GM18498 (cell line): ENCODE data around the gene SELENOV.
"Not testable (repeated sequence)": the region's sequence is repeated elsewhere in the genome, so short reads cannot be mapped to it uniquely, and the experiment has no call there.

Experiments
- ATAC-seq: cut with Tn5 transposase; IDR thresholded peaks from one replicate; pipeline ENCODE4 v1.9.1; 2021; ENCODE audit warnings: mild to moderate bottlenecking, moderate library complexity; ENCODE audit not compliant: unreplicated experiment

SELENOV gene

DNA sequence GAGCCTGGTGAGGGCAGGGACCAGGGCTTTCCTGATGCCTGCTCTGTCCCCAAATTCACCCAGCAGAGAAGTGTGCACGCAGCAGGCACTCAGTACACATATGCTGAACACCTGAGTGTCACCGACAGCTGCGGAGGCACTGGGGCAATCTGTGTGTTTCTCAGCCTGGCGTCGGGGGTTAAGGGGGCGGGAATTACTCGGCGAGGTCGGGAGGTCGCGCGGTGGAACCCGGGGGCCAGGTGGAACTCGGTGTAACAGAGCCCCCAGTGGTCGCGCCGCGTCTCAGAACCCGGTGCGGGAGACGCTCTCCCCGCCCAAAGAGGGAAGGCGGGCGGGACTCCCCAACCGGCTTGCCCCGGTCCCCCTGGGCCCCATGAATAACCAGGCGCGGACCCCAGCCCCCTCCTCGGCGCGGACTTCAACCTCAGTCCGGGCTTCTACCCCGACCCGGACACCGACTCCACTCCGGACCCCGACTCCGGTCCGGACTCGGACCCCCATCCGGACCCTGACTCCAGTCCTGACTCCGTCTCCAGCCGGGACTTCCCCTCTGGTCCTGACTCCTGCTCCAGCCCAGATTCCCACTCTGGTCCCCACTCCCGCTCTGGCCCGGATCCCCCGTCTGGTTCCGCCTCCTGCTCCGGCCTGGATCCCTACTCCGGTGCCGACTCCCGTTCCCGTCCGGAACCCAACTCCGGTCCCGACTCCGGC lies at the start of gene SELENOV:
Gene SELENOV, plus strand, starts transcription at position 300 of the 711 bp plus-strand sequence. Its CDS starts 74 bp downstream, at position 374.
- no peak for ATAC-seq

- no peak for ATAC-seq
Measured at GRCh38 chr19:39465956-39466747, 48.8 kb upstream of the SELENOV start.

DNA sequence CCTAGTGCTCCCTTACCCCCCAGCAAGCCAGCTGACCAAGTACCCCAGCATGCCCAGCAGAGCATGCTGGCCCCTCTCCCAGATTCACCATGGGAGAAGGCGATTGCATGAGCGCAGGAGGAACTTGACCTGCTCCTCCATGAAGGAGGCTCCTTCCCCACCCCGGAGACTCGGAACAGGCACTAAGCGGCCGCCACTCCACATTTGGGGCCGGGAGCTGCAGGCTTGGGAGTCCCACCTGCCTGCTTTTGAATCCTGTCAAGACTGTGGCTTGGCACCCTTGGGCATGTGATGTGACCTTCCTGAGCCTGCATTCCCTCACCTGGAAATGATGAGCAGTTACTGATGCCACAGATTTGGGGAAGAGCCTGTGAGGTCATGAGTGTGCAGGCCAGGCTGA lies 47.0 kb upstream of the SELENOV start:
- ATAC-seq = no peak

DNA sequence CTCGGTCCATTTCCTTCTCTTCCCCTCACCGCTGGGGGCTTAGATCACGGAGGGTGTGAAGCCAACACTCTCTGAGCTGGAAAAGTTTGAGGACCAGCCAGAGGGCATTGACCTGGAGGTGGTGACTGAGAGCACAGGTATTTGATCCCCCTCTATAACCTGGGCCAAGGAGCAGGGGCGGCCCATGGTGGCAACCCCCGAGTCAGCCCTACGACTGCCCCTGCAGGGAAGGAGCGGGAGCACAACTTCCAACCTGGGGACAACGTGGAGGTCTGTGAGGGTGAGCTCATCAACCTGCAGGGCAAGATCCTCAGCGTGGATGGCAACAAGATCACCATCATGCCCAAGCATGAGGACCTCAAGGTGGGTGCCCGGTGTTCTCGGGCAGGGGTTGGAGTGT lies 45.9 kb upstream of the SELENOV start:
- ATAC-seq = no peak

GRCh38 chr19:39469567-39469966 lies 45.4 kb upstream of the SELENOV start:
- no peak for ATAC-seq

- ATAC-seq = no peak
Measured at GRCh38 chr19:39470724-39471339, 44.1 kb upstream of the SELENOV start.

DNA sequence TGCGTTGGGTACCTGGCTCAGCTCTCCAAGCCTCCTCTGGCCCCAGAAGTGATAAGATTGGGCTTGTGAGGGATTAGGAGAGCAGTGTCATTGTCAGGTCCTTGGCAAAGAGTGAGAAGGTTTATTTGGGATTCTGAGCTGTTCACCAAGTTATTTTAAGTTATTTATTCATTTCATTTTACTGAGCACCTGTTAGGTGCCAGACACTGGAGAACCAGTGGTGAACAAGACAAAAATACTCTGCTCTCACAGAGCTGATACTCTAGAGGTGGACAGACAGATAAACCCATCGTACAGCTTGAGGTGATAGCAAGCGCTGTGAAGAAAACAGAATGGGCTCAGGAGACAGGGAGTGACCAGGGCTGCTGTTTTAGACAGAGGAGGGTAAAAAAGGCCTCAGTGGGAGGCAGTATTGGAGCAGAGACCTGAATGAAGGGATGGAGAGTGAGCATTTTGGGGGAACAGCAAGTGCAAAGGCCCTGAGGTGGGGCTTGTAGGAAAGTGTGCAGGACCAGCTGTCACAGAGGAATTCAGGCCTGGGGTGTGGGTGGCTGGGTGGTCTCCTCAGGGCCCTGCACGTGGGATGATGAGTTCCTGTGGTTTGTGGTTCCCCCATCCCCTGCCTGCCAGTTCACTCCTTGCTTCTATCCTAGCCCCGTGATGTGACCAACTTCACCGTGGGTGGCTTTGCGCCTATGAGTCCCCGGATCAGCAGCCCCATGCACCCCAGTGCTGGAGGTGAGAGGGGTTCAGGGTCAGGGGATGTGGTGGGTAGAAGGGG lies 43.0 kb upstream of the SELENOV start:
- ATAC-seq = no peak

DNA sequence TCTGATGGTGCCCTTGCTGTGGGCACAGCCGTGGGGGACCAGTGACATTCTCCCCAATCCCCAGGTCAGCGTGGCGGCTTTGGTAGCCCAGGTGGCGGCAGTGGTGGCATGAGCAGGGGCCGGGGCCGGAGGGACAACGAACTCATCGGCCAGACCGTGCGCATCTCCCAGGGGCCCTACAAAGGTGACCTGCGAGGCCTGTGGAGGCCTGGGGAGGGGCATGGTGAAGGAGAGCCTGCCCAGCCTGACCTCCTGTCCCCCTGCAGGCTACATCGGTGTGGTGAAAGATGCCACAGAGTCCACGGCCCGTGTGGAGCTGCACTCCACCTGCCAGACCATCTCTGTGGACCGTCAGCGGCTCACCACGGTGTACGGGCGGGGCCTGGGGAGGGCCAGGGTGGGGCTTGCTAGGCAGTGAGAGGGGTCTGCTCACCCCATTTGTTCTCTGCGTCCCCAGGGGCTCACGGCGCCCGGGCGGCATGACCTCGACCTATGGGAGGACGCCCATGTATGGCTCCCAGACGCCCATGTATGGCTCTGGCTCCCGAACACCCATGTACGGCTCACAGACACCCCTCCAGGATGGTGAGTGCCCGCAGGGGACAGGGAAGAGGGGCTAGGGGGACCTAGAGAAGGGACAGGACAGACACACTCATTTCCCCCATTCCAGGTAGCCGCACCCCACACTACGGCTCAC lies 42.0 kb upstream of the SELENOV start:
- ATAC-seq = no peak

DNA sequence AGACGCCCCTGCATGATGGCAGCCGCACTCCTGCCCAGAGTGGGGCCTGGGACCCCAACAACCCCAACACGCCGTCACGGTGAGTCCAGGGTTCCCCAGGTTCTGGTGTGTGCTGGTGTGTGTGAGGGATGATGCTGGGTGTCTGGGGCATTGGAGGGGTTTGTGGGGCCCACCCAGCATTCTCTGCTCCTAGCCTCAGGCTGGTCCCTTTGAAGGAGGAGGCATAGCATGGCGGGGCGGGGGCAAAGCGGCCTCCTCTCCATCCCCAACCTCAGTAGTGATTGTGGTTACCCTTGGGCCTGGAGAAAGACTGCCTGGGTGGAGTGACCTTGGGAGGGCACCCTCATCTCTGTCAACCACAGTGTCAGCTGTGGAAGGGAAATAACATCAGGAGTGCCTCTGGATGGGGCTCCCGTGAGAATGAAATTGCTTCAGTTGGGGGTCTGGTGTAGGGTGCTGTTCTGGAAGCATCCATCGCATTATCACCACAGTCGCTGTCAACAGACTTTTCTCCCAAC lies 41.4 kb upstream of the SELENOV start:
- no peak for ATAC-seq

- no peak for ATAC-seq
Measured at GRCh38 chr19:39474139-39474620, 40.8 kb upstream of the SELENOV start.

DNA sequence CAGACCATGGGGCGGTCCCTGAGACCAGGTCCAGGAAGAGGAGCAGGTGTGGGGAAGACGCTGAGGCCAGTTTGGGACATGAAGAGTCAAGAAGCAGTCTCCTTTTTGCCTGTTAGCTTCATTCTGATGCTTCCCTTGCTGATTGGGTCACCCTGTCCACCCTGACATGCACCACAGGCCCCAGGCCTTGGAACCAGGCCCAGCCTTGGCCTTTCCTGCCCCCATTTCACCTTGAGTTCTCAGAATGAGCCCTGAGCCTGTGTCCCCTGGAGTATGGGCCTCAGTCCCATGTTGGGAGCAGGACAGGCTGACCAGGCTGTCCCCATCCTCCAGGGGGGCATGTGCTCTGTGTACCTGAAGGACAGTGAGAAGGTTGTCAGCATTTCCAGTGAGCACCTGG lies 39.2 kb upstream of the SELENOV start:
- no peak for ATAC-seq

GRCh38 chr19:39479319-39479801 lies 35.6 kb upstream of the SELENOV start:
- ATAC-seq = not testable (repeated sequence)

- no peak for ATAC-seq
Measured at GRCh38 chr19:39479916-39480315, 35.0 kb upstream of the SELENOV start.

- peak; percentile 93 for ATAC-seq
Measured at GRCh38 chr19:39480337-39481228, 34.4 kb upstream of the SELENOV start, which contains the start of gene TIMM50. Gene TIMM50, plus strand, starts transcription at chr19:39480838. Its CDS starts 16 bp downstream, at chr19:39480854.

- ATAC-seq = no peak
Measured at GRCh38 chr19:39481229-39481545, 33.8 kb upstream of the SELENOV start.

DNA sequence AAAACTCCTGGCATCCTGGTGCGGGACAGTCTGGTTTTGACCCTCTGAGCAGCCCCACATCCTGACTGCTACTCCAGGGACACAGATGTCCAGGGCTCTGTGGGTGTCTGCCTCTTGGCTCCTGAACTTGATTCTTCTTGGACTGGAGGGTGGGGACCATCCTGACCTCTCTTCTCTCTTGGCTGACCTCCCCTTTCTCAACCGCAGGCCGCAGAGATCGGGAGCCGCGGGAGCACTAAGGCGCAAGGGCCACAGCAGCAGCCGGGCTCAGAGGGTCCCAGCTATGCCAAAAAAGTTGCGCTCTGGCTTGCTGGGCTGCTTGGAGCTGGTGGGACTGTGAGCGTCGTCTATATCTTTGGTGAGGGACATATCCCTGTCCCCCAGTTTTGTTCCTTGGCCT lies 33.3 kb upstream of the SELENOV start:
- ATAC-seq = no peak

- ATAC-seq = no peak
Measured at GRCh38 chr19:39483141-39483540, 31.8 kb upstream of the SELENOV start.

DNA sequence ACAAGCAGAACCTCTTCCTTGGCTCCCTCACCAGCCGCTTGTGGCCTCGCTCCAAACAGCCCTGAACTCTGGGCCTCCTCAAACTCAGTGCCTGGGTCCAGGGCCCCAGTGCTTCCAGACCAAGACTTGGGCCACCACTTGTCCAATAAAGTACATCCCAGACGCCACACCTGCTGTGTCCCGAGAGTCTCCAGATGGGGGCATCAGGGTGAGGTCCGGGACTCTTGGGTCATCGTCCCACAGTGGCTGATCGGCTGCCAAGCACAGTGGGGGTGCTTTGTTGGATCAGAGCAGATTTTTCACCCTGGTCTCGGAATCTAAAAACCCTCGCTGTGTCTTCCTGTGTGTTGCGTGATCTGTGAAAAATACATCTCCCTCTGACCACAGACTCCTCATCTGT lies 25.2 kb upstream of the SELENOV start:
- no peak for ATAC-seq

GRCh38 chr19:39492225-39492624 lies 22.7 kb upstream of the SELENOV start:
- no peak for ATAC-seq
